ENCODE data around the gene OR8K3. TPM values are rescaled to one million over a fixed set of nuclear protein-coding genes. Genes with fewer than 3 reads are reported as not detected.

The OR8K3 gene
- total RNA-seq: not detected

DNA sequence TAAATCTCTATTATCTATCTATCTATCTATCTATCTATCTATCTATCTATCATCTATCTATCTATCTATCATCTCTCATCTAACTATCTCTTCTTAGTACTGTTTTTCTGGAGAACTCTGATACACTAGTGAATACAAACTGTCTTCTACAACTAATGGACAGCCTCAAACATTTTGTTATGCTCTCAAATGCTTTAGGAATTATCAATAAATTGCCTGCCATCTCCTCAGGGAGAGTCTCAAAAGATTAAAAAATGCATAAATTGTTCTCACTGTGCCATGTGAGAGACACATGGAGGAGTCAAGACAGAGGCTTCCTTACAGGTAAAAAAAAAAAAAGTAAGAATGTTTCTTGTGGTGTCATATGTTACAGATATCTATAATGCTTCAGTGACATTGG is at the start of gene OR8K3:
TSS of gene OR8K3 (plus strand) at position 301 of the 400 bp plus-strand sequence. CDS start 3,163 bp downstream, outside the sequence.
- no peak for DNase-seq (ENCODE audit: low read depth in 2 of 3, low spot score in 2 of 3)

DNA sequence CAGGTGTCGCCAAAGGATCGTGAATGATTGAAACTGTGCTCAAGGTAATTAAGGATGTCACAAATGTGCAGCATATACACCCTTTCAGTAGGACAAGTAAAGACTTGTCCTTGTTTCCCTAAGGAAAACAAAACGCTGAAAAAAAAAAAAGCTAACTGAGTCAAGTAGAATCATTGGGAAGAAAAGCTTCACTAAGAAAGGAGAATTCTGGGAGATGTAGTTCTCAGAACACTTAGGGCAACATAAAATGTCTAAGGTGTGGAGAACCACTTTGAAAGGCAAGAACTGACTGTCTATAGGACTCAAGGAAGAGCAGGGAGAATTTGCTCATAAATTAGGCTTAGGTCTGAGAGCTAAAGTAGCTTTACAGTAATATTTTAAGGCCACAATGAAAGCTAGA is 43.9 kb upstream of the OR8K3 start:
- DNase-seq (ENCODE audit: low read depth in 2 of 3, low spot score in 2 of 3): no peak

DNA sequence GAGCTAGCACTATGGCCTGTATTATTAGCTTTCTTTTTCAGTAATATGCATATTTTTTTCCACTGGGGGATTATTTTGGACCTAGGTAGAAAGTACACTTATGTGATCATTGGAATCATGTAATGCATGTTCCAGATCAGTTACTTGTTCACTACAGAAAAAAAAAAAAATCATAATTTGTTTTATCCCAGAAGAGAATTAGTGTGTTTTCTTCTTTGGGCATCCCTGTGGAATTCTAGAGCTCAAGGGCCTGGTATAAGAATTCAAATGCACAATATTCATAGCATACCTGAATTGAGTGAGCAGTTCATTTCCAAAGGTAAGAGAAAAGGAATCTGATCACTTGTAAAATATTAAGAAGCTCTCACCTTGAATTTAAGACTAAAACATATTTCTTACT is 41.1 kb upstream of the OR8K3 start, which contains the start of gene OR5T1:
TSS of gene OR5T1 (plus strand) at position 301 of the 400 bp plus-strand sequence. CDS start 1,485 bp downstream, outside the sequence.
- no peak for DNase-seq (ENCODE audit: low read depth in 2 of 3, low spot score in 2 of 3)

DNA sequence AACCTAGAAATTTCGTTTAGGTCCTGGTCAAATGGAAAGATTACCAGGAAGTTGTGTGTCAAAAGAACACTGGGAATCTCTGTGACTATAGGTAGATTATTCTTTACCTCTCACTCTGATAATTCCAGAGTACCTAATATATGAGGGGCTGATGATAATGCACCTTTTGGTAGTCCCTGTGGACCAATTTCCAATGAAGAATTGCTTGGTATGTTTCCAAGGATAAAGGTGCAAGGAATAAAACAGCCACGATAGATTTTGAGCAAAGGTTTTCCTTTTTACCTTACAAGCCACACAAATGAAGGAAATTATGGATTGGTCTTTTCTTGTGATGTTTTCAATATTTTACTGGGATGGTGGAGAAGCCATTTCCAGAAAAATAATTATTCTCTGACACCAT is 22.8 kb upstream of the OR8K3 start, which contains the start of gene OR8H1:
TSS of gene OR8H1 (minus strand) at position 101 of the 400 bp plus-strand sequence. CDS start 1,192 bp downstream, outside the sequence.
- no peak for DNase-seq (ENCODE audit: low read depth in 2 of 3, low spot score in 2 of 3)

DNA sequence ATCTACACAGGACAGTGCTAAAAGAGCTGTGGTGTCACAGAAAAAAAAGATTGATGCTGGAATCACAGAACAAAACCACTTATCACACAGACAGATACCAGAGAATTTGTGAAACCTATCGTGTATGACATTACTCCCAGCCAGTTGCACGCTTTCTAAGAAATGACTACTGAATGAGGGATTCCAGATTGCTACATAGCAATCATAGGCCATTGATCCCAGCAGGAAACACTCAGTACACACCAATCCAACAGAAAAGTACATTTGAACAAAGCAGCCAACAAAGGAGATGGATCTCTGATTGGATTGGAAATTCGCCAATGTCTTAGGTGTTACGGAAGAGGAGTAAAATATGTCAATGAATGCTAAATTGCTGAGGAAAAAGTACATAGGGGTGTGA is 18.0 kb upstream of the OR8K3 start:
- DNase-seq (ENCODE audit: low read depth in 2 of 3, low spot score in 2 of 3): no peak

DNA sequence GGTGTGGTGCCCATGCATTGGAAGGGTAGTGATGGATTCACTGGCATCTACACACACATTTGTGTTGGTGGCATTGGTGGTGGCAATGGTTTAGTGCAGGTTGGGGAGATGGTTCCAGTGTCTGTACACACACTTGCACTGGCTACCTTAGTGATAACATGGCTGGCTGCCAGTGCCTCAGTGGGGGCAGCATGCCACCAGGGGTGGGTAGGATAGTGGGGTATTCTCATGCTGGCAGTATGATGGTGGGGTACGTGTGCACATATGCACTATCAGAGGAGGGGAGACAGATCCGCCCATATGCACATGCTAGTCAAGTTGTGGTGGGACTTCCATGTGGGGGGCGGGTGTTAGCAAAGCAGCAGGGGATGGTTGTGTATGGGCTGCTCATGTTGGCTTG is 7.1 kb upstream of the OR8K3 start:
- DNase-seq (ENCODE audit: low read depth in 2 of 3, low spot score in 2 of 3): no peak

DNA sequence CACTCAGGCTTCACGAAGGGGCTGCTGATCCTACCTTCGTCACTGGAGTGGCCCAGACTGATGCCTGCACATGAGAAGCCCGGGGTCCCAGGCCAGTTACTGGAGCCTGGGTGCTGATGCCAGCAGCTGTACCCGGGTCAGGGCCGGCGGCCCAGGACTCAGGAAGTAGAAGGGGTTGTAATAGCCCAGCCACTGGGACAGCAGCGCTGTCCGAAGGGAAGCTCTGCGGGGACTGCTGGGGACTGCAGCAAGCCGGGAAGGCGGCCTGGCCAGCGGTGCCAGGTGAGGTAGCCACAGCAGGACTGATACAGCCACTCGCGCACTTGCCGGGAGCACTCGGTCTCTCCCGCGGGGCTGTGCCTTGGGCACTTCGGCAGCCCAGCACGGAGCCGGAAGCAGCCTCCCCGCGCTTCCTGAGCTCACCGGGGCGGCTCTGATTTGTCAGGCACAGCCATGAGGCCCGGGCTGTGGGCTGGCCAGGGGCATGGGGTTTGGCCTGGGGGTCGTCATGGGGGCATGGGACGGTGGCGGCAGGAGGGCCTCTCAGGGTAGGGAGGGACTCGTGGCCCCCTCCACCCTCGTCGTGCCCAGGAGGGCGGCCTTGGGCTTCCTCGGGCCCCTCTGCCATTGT is 17.0 kb downstream of the OR8K3 start:
- DNase-seq (ENCODE audit: low read depth in 2 of 3, low spot score in 2 of 3): no peak

DNA sequence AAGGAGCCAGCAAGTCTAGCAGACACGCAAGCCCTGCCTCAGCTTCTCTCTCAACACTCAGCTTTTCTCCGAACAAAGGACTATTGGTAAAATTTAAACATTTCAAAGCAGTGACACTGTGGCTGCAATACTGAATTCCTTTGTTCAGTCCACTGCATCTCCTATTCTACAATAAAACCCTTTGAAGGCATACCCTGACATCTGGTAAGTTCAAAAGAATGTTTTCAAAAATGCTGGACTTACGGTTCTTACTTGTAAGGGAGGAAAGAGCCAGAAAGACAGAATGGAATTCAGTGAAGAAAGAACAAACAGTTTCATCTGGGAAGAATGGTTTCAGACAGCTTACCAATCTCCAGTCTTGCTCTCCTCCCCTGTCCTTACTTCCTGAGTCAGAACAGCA is 18.2 kb downstream of the OR8K3 start:
- DNase-seq (ENCODE audit: low read depth in 2 of 3, low spot score in 2 of 3): no peak

DNA sequence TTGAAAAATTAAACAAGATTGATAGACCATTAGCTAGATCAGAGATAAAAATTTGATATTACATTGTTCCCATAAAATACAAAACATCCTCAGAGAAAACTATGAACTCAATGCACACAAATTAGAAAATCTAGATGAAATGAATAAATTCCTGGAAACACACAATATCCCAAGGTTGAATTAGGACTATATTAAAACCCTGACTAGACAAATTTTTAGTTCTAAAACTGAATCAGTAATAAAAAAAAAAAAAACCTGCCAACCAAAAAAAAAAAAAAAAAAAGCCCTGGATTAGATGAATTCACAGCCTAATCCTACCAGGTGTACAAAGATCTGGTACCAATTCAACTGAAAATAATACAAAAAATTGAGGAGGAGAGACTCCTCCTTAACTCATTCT is 25.3 kb downstream of the OR8K3 start:
- DNase-seq (ENCODE audit: low read depth in 2 of 3, low spot score in 2 of 3): no peak

DNA sequence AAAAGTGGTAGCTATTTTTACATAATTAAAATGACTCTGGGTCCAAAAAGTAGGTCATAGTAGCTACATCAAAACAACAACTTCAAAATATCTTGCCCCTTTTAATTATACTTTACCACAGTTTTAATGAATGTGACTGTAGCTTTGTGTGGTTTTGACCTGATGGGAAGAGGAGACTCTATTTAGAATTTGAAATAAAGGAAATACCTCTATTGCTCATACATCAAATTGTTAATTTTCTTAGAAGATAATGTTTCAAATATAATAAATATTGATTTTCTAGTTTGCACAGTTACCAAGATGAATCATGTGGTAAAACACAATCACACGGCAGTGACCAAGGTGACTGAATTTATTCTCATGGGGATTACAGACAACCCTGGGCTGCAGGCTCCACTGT is 30.8 kb downstream of the OR8K3 start, which contains the start of gene OR8K1:
TSS of gene OR8K1 (plus strand) at position 301 of the 400 bp plus-strand sequence. CDS start at position 301, 0 bp downstream.
- no peak for DNase-seq (ENCODE audit: low read depth in 2 of 3, low spot score in 2 of 3)

DNA sequence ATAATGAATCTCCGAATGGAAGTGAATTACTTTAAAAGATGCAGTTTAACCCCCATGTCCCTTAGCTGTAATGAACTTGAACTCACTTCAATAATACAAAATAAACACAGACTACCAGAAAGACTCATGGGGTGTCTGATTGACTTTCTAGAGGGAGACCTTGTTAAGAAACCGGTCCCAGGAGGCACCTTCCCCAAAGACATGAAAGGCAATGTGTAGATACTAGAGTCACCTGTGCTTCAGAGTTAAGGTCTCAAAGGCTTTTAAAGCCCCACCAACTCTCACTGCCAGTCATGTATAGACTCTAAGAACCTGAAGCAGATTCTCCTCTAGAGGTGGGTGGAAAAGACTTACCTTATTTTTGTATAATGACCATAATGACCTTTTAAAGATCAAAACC is 39.0 kb downstream of the OR8K3 start, which contains the start of gene OR8J1:
TSS of gene OR8J1 (plus strand) at position 301 of the 400 bp plus-strand sequence. CDS start 5,956 bp downstream, outside the sequence.
- DNase-seq (ENCODE audit: low read depth in 2 of 3, low spot score in 2 of 3): no peak

Other genes starting within 250 kb of the OR8K3 start
- not detected for gene OR8I2, start 221.8 kb upstream of the OR8K3 start, total RNA-seq
- gene OR8H2, start 211.5 kb upstream of the OR8K3 start, total RNA-seq: under 0.01 TPM
- not detected for gene OR8H3, start 192.8 kb upstream of the OR8K3 start, total RNA-seq
- under 0.01 TPM for gene OR8J3, start 174.9 kb upstream of the OR8K3 start, total RNA-seq
- not detected for gene OR8K5, start 154.8 kb upstream of the OR8K3 start, total RNA-seq
- not detected for gene OR5J2, start 138.5 kb upstream of the OR8K3 start, total RNA-seq
- not detected for gene OR5T2, start 80.9 kb upstream of the OR8K3 start, total RNA-seq
- not detected for gene OR5T3, start 62.9 kb upstream of the OR8K3 start, total RNA-seq
- not detected for gene OR5T1, start 41.0 kb upstream of the OR8K3 start, total RNA-seq
- not detected for gene OR8H1, start 22.9 kb upstream of the OR8K3 start, total RNA-seq
- gene OR8K1, start 30.9 kb downstream of the OR8K3 start, total RNA-seq: not detected
- not detected for gene OR8J1, start 39.1 kb downstream of the OR8K3 start, total RNA-seq
- not detected for gene OR8U1, start 60.5 kb downstream of the OR8K3 start, total RNA-seq
- not detected for gene OR5AL1, start 97.6 kb downstream of the OR8K3 start, total RNA-seq
- gene OR5M3, start 158.2 kb downstream of the OR8K3 start, total RNA-seq: not detected
- gene OR5M8, start 176.2 kb downstream of the OR8K3 start, total RNA-seq: not detected
- gene OR5M11, start 228.1 kb downstream of the OR8K3 start, total RNA-seq: not detected

Measured in hematopoietic multipotent progenitor cell (in vitro differentiated cells).